Motor neuron (in vitro differentiated cells): ENCODE measurements around the gene GPN1. TPM values are rescaled to one million over a fixed set of nuclear protein-coding genes. Genes with fewer than 3 reads are reported as not detected.
"Not testable (repeated sequence)": the region's sequence is repeated elsewhere in the genome, so short reads cannot be mapped to it uniquely, and the experiment has no call there.

Experiments used
- ATAC-seq, 8 experiments: fragments of 200-7000 bp; cut with Tn5 transposase; replicated peaks in 6 of 8; 2 replicates each; pipeline ENCODE4 v1.8.0; 2021; ENCODE audit warnings: mild to moderate bottlenecking in 8 of 8, moderate library complexity in 8 of 8
- H3K27ac ChIP-seq, 2 donors: fragments of 250-450 bp; sonication (Bioruptor Pico); 2 replicates each; pipeline ENCODE4 v1.9.0; 2021; ENCODE audit warnings: antibody characterized with exemption in 2 of 2, mild to moderate bottlenecking in 2 of 2, moderate library complexity in 1 of 2
- H3K4me1 ChIP-seq, 2 donors: fragments of 250-450 bp; sonication (Bioruptor Pico); replicated peaks in 1 of 2; 2 replicates each; pipeline ENCODE4 v1.6.1; 2021; ENCODE audit warnings: antibody characterized with exemption in 2 of 2, mild to moderate bottlenecking in 2 of 2, moderate library complexity in 1 of 2
- H3K4me3 ChIP-seq, 5 donors: fragments of 250-450 bp; sonication (Bioruptor Pico); 2 replicates each; pipeline ENCODE4 v1.9.0; 2021; ENCODE audit warnings: antibody characterized with exemption in 5 of 5, mild to moderate bottlenecking in 5 of 5, moderate library complexity in 4 of 5
- WGBS, 10 experiments: fragments of 450-650 bp; shearing (Covaris generic); methylation state at CpG; one replicate each; pipeline ENCODE4 v1.0.0; 2022; 5-methylcytosine and 5-hydroxymethylcytosine counted together
- in situ Hi-C, 9 experiments: fragments of 400-800 bp; cut with MboI; loops; one replicate each; pipeline ENCODE4 v1.15.0; 2021; ENCODE audit warnings: low sequenced_read_pairs in 9 of 9, low pct_unique_long_range_greater_than_20kb in 2 of 9; ENCODE audit not compliant: unreplicated experiment in 9 of 9
- total RNA-seq, 8 experiments: library from RNA; unstranded; fragments of 300-600 nt; gene quantifications; 2 replicates each; pipeline versions ENCODE4 v1.2.3 to v1.2.4, GENCODE V29; 2022

GPN1 gene
- total RNA-seq, 8 experiments from 2014 or later = 22.5 to 67.6 (median 32.5) TPM

DNA sequence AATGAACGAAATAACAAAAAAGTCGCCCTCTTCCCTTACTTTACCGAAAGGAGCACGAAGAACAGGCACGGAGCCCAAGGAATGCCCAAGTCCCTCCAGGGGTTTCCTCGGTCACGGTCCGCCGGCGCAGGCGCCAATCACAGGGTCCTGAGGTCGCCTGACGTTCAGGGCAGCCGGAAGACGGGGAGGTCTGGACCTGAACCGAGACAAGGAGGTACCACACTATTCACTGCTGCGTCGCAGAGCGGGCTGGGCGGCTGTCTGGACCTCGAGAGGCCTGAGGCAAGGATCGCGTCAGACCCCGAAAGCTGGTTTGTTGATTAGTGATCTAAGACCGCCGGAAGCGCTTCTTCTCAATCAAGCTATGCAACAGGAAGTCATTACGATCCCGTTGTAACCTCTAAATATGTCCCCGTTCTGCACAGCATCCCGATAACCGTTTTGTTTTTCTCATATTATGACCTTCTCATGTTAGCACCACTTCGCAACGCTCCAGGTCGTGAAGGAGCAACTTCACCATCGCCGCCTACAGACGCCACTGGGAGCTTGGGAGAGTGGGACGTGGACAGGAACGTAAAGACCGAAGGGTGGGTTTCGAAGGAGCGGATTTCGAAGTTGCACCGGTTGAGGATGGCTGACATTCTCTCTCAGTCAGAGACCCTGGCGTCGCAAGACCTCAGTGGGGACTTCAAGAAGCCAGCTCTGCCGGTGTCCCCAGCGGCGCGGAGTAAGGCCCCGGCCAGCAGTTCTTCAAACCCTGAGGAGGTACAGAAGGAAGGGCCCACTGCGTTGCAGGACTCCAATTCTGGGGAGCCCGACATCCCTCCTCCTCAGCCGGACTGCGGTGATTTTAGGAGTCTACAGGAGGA is 34.7 kb downstream of the GPN1 start, which contains the start of the genes SLC4A1AP and SUPT7L:
SLC4A1AP (plus strand) TSS at position 605 of the 869 bp plus-strand sequence; CDS start at position 631, 26 bp downstream.
SUPT7L (minus strand) TSS at position 330 of the 869 bp plus-strand sequence. CDS start 1,422 bp downstream, outside the sequence.
- H3K4me3 ChIP-seq = peak within 1 kb of the TSS; percentile 84 to 89 (median 87)
- peak within 1 kb of the TSS; percentile 97 for H3K27ac ChIP-seq
- peaks cover 15 to 21% of the 10 kb centered on the region in 2 donors for H3K4me1 ChIP-seq
- WGBS, 10 experiments = 0 to 2% (median 0%) methylated on average over 2 to 33 of the region's 56 CpGs
- peak; percentile 84 to 92 (median 88) for ATAC-seq
- in situ Hi-C loops = no loop called here

- 0 to 23% (median 6%) methylated on average over 3 to 14 of the region's 28 CpGs; no CpG with 5 or more reads in 4 of the 10 experiments for WGBS, 10 experiments
These were observed 35.3 kb downstream of the GPN1 start for GRCh38 chr2:27664154-27664574.

GRCh38 chr2:27664622-27665363 is 35.9 kb downstream of the GPN1 start:
- in situ Hi-C loops = no loop called here
- 81 to 98% (median 89%) methylated on average over 2 to 16 of the region's 16 CpGs; no CpG with 5 or more reads in 2 of the 10 experiments for WGBS, 10 experiments

More at GRCh38 chr2:27664154-27664574, 35.3 kb downstream of the GPN1 start:
- in situ Hi-C loops = no loop called here
- Histone ChIP-seq H3K4me3 (peak overlapping the region; percentile 84 to 89 (median 87)), H3K4me1 (peaks cover 15 to 21% of the 10 kb centered on the region in 2 donors), H3K27ac (peak overlapping the region; percentile 97)
- ATAC-seq = peak in 5 of 8 experiments; percentile 1 to 22 (median 9)

GRCh38 chr2:27667446-27667845 is 38.6 kb downstream of the GPN1 start:
- H3K4me1 ChIP-seq = peaks cover 12 to 17% of the 10 kb centered on the region in 2 donors
- H3K27ac ChIP-seq = no peak overlapping the region
- no peak for ATAC-seq
- in situ Hi-C loops = no loop called here
- 44 to 100% (median 100%) methylated on average over 1 of the region's 1 CpG for WGBS, 10 experiments
- no peak overlapping the region for H3K4me3 ChIP-seq

More at GRCh38 chr2:27664622-27665363, 35.9 kb downstream of the GPN1 start:
- H3K4me3 ChIP-seq = peak overlapping the region; percentile 84 to 89 (median 87)
- peaks cover 15 to 21% of the 10 kb centered on the region in 2 donors for H3K4me1 ChIP-seq
- no peak for ATAC-seq
- no peak overlapping the region for H3K27ac ChIP-seq

DNA sequence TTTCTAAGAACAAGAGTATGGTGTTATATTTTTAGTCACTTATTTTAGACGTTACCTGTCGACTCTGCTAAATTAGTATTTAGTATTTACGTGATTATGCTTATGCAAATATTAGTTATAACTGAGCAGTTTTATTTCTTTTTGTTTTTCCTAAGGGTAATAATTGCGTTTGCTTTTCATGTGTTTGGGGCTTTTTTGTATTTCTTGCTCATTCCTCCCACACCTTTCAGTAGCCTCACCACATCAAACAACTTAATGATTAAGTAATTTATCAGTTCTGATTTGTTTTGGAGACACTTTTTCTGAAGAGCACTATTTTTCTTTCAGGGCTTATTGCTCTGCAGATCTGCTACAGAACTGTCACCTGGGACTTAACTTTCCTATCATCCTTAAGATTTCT is 42.4 kb downstream of the GPN1 start:
- Histone ChIP-seq H3K4me3 (no peak overlapping the region), H3K27ac (no peak overlapping the region), H3K4me1 (no peaks in the 10 kb centered on the region)
- in situ Hi-C loops = no loop called here
- WGBS, 10 experiments = 87 to 100% (median 97%) methylated on average over 1 to 4 of the region's 4 CpGs
- ATAC-seq = no peak

DNA sequence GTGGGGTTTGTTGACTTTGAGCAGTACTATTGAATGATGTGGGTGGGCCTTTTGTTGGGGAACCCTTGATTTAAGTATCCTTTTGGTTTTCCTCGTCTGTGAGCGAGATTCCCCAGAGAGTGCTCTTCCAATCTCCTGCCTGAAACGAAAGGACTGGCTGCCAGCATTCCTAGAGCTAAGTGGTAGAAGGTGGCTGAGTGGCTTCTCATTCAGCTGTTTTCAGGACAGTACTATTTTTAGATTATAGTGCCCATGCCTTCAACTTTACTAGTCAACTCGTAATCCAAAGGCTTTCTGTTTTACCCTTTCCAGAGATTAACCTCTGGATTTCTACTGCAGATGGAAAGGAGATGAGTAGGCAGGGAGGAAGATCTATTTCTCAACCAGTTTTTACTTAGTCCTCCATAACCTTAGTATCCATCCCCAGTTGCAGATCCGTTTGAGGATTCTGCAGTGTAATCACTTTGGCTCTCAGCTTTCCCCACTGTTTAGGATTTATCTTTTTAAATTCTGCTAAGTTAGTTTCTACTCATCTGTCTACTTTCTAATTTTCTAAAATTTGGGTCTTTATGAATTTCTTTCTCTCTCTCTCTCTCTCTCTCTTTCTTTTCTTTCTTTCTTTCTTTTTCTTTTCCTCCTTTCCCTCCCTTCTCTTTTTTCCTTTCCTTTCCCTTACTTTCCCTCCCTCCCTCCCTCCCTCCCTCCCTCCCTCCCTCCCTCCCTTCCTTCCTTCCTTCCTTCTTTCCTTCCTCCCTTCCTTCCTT is 44.1 kb downstream of the GPN1 start:
- no peak for ATAC-seq
- WGBS, 10 experiments = 79 to 97% (median 90%) methylated on average over 1 to 5 of the region's 5 CpGs
- Histone ChIP-seq H3K4me3 (no peak overlapping the region), H3K27ac (no peak overlapping the region), H3K4me1 (no peaks in the 10 kb centered on the region)
- in situ Hi-C loops = no loop called here

DNA sequence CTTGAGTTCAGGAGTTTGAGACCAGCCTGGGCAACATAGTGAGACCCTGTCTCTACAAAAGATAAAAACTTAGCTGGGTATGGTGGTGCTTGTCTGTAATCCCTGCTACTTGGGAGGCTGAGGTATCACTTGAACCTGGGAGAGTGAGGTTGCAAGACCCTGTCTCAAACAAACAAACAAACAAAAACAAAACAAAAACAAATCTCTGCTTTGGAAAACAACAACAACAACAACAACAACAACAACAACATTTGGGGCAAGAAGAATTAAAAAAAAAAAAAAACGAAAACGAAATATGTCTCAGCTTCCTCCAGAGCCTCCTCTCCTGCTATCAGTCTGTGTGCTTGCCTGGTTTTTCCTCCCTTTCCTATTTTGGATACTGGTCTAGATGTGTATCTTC is 51.7 kb downstream of the GPN1 start:
- 33 to 100% (median 83%) methylated on average over 1 to 2 of the region's 2 CpGs; no CpG with 5 or more reads in 1 of the 10 experiments for WGBS, 10 experiments
- no peak for ATAC-seq
- no peak overlapping the region for H3K4me3 ChIP-seq
- no peaks in the 10 kb centered on the region for H3K4me1 ChIP-seq
- in situ Hi-C loops = loop anchor here in 1 of 9 experiments (25.0 kb wide), 1 partner anchor 732 kb away; no protein-coding TSS in a partner anchor
- H3K27ac ChIP-seq = no peak overlapping the region

DNA sequence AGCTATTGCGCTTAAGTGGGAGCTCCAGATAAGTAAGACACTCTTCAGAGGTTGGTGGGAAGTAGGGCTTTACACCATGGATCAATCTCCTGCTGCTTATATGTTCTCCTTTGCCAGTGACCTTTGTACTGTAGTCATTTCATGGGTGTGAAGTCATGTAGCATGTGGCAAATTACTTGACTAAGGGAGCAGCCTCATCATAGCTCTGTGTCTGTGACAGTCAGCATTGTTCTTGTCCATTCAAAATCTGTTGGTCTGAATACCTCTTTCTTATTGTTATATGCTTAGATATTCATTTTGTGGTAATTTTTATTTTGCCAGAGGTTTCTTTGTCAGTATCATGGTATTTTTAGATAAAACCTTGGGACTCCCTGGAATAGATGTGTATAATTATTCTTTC is 53.0 kb downstream of the GPN1 start:
- peak in 7 of 8 experiments; percentile 32 to 69 (median 53) for ATAC-seq

DNA sequence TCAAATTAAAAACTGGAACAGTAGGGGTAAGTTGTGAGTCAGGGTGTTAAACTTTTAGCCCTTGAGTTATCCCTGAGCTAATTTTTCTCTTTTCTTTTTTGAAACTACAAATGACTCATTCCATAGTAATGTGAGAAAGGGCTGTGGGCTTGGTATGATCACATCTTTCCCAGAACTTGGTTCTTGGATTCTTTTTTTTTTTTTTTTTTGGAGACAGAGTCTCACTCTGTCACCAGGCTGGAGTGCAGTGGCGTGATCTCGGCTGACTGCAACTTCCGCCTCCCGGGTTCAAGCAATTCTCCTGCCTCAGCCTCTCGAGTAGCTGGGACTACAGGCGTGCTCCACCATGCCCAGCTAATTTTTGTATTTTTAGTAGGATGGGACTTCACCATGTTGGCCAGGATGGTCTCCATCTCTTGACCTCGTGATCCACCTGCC is 53.5 kb downstream of the GPN1 start:
- ATAC-seq = peak in 5 of 8 experiments; percentile 18 to 79 (median 39)
- not testable (repeated sequence) for H3K4me1 ChIP-seq, H3K27ac ChIP-seq, H3K4me3 ChIP-seq
- in situ Hi-C loops = loop anchor here in 1 of 9 experiments (25.0 kb wide), 1 partner anchor 730 kb away; no protein-coding TSS in a partner anchor
- WGBS, 10 experiments = 78 to 100% (median 91%) methylated on average over 1 to 6 of the region's 7 CpGs; no CpG with 5 or more reads in 3 of the 10 experiments

More for the DNA sequence above, 53.0 kb downstream of the GPN1 start:
- in situ Hi-C loops = loop anchor here in 1 of 9 experiments (25.0 kb wide), 1 partner anchor 730 kb away; no protein-coding TSS in a partner anchor
- Histone ChIP-seq H3K27ac (no peak overlapping the region), H3K4me1 (no peaks in the 10 kb centered on the region), H3K4me3 (no peak overlapping the region)
- WGBS, 10 experiments = 80 to 100% (median 100%) methylated on average over 1 of the region's 1 CpG; no CpG with 5 or more reads in 5 of the 10 experiments

- no peak overlapping the region for H3K27ac ChIP-seq
- no peaks in the 10 kb centered on the region for H3K4me1 ChIP-seq
- ATAC-seq = peak in 7 of 8 experiments; percentile 22 to 98 (median 77)
- WGBS, 10 experiments = 20 to 100% (median 42%) methylated on average over 1 to 9 of the region's 9 CpGs
- H3K4me3 ChIP-seq = no peak overlapping the region
- in situ Hi-C loops = loop anchor here in 1 of 9 experiments (25.0 kb wide), 1 partner anchor 729 kb away; no protein-coding TSS in a partner anchor
These were observed 54.7 kb downstream of the GPN1 start for GRCh38 chr2:27683390-27684071.

DNA sequence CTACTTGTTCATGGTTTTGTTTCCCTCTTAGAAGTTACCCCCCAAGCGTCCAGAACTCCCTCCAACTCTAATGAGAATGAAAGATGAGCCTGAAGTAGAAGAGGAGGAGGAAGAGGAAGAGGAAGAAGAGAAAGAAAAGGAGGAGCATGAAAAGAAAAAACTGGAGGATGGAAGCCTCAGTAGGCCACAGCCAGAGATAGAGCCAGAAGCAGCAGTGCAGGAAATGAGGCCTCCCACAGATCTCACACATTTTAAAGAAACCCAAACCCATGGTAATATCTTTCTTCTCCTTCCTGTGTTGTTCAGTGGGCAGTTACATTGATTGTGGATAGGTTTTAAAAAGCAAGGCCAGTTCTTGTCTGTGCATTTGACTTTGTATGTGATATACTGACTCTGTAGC is 56.2 kb downstream of the GPN1 start:
- H3K4me3 ChIP-seq, H3K4me1 ChIP-seq, H3K27ac ChIP-seq, ATAC-seq: not testable (repeated sequence)
- 57 to 100% (median 96%) methylated on average over 1 of the region's 1 CpG for WGBS, 10 experiments
- in situ Hi-C loops = loop anchor here in 1 of 9 experiments (25.0 kb wide), 1 partner anchor 727 kb away; no protein-coding TSS in a partner anchor
